Sigmoid colon (tissue), 7 donors: ENCODE data around the gene DRD2. TPM values are rescaled to one million over a fixed set of nuclear protein-coding genes. Genes with fewer than 3 reads are reported as not detected.

Source experiments
- DNase-seq: peaks from one replicate; pipeline ENCODE4 v3.0.0-alpha.2; 2019
- H3K27ac ChIP-seq, 4 donors: fragments of 200-600 bp; sonication (generic); one replicate each; pipeline ENCODE4 v1.5.1; 2016 to 2019; ENCODE audit warnings: mild to moderate bottlenecking in 1 of 4
- H3K27me3 ChIP-seq, 3 donors: fragments of 200-600 bp; sonication (generic); one replicate each; pipeline ENCODE4 v1.5.1; 2019; ENCODE audit warnings: mild to moderate bottlenecking in 1 of 3
- H3K36me3 ChIP-seq, 4 donors: fragments of 200-600 bp; sonication (generic); one replicate each; pipeline ENCODE4 v1.5.1; 2016 to 2019
- H3K4me1 ChIP-seq, 4 donors: fragments of 200-600 bp; sonication (generic); one replicate each; pipeline ENCODE4 v1.5.1; 2017 to 2019
- H3K4me3 ChIP-seq, 4 donors: fragments of 200-600 bp; sonication (generic); one replicate each; pipeline ENCODE4 v1.5.1; 2017 to 2019; ENCODE audit warnings: mild to moderate bottlenecking in 2 of 4, moderate library complexity in 1 of 4
- H3K9me3 ChIP-seq, 4 donors: fragments of 200-600 bp in 3 of 4; sonication (generic) in 3 of 4; one replicate each; pipeline versions ENCODE4 v1.5.1 to v1.6.1; 2013 to 2019
- EP300 ChIP-seq, 4 donors: sonication (generic); formaldehyde crosslinking; IDR thresholded peaks; one replicate each; pipeline ENCODE4 v1.6.1; 2017; ENCODE audit warnings: antibody characterized with exemption in 4 of 4
- POLR2A ChIP-seq, 2 donors: fragments of 450-650 bp; IDR thresholded peaks; one replicate each; pipeline ENCODE4 v1.6.1; 2016; ENCODE audit warnings: antibody characterized with exemption in 2 of 2, mild to moderate bottlenecking in 2 of 2, moderate library complexity in 2 of 2
- POLR2AphosphoS5 ChIP-seq, 4 donors: sonication (generic); formaldehyde crosslinking; IDR thresholded peaks; one replicate each; pipeline ENCODE4 v1.6.1; 2017; ENCODE audit warnings: antibody characterized with exemption in 4 of 4
- WGBS, 2 donors: extraction: QIAGEN DNeasy Blood & Tissue Kit; methylation state at CpG; one replicate each; pipeline ENCODE4 v1.1.7; 2013; 5-methylcytosine and 5-hydroxymethylcytosine counted together
- intact Hi-C: fragments of 100-400 bp; cut with DNase I; formaldehyde crosslinking; loops from one replicate; pipeline ENCODE4 v1.15.1; 2023
- polyA plus RNA-seq, 3 donors: library from polyadenylated mRNA; stranded (reverse); fragments of 200-250 nt; gene quantifications; one replicate each; pipeline ENCODE4 v1.2.3, GENCODE V29; 2013
- small RNA-seq, 3 donors: library from RNA; depleted of rRNA; stranded (forward); fragments of <200 nt; gene quantifications; one replicate each; pipeline ENCODE3, GENCODE V24; 2016
- total RNA-seq, 4 donors: library from RNA; depleted of rRNA; stranded (reverse); fragments of >200 nt; gene quantifications; one replicate each; pipeline ENCODE4 v1.1.0, GENCODE V29; 2016
- TF ChIP-seq, protein P1 (sequence below), 4 experiments: fragments of 450-650 bp in 3 of 4; fragments of 200-600 bp in 1 of 4; IDR thresholded peaks; one replicate each; pipeline ENCODE4 v1.5.1; 2016 to 2019; ENCODE audit warnings: antibody characterized with exemption in 4 of 4, mild to moderate bottlenecking in 3 of 4, moderate library complexity in 2 of 4
- donor health status: healthy with polysubstance abuse.
- donor health status: Bipolar disorder and iron deficiency.
- donor health status: healthy.

Gene DRD2
- total and polyA plus RNA-seq, 7 donors = 0.19 to 1.2 (median 0.66) TPM; not detected in 2

DNA sequence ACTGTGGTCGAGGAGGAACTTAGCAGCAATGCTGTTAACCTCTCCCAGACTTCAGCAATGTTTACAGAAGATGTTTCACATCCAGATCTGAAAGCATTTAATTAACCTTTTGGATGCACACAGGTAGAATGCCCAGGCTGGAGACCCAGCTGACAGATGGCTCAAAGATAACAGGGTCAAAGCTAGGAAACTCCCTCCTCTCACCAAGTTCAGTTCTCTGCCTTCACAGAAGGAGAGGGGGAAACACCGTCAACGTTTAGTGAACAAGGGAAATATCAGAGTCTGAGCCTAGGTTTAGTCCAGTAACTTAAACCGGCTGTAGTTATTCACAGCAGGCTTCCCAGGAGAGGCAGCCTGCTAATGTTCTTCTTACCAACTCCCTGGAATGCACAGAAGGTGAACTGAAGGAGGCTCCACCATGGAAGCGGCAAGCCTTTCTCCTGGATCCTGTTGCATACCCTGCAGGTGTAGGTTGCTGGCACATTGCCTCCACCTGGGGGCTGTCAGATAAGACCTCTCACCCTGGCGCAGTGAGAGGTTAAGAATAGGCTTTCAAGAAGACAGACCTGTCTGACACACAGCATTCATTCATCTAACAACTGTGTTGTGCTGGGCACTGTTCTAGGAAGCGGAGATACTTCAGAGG is 111.1 kb downstream of the DRD2 start:
- DNase-seq = no peak
- intact Hi-C loops = no loop called here
- TF ChIP-seq POLR2A (IDR thresholded peaks at IDR 0.05) = no peak
- TF ChIP-seq EP300 (IDR thresholded peaks at IDR 0.05) = no peak
- TF ChIP-seq, protein P1, sequence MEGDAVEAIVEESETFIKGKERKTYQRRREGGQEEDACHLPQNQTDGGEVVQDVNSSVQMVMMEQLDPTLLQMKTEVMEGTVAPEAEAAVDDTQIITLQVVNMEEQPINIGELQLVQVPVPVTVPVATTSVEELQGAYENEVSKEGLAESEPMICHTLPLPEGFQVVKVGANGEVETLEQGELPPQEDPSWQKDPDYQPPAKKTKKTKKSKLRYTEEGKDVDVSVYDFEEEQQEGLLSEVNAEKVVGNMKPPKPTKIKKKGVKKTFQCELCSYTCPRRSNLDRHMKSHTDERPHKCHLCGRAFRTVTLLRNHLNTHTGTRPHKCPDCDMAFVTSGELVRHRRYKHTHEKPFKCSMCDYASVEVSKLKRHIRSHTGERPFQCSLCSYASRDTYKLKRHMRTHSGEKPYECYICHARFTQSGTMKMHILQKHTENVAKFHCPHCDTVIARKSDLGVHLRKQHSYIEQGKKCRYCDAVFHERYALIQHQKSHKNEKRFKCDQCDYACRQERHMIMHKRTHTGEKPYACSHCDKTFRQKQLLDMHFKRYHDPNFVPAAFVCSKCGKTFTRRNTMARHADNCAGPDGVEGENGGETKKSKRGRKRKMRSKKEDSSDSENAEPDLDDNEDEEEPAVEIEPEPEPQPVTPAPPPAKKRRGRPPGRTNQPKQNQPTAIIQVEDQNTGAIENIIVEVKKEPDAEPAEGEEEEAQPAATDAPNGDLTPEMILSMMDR (IDR thresholded peaks at IDR 0.05) = no peak
- no peak for TF ChIP-seq POLR2AphosphoS5 (IDR thresholded peaks at IDR 0.05)
- H3K9me3 ChIP-seq = no peaks in the 10 kb centered on the region
- H3K4me3 ChIP-seq = no peak overlapping the region
- H3K27me3 ChIP-seq = no peaks in the 10 kb centered on the region
- no peaks in the 10 kb centered on the region for H3K4me1 ChIP-seq
- H3K27ac ChIP-seq = no peak overlapping the region
- H3K36me3 ChIP-seq = peaks cover 5 to 95% (median 21%) of the 10 kb centered on the region in 4 donors
- WGBS, 2 donors = 76 to 90% methylated on average over 7 of the region's 7 CpGs

DNA sequence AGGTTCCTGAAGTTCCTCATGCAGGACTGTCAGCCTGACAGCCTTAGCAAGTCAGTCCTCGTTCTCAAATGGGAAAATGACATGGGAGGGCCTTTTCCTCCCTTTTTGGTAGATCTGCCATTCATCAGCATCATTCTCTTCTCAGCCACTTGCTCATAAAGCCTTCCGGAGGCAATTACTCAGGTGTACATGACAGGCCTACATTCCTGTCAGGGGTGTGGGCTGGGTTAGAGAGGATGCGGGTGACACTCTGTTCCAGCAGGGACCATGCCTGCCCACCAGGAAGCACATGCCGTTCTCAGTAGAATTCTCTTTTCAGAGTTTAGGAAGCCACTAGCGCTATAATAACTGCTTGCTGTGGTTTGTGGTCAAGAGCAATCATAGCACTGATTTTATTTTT is 111.8 kb downstream of the DRD2 start:
- Histone ChIP-seq H3K27me3 (no peaks in the 10 kb centered on the region), H3K36me3 (peaks cover 10 to 95% (median 25%) of the 10 kb centered on the region in 4 donors)
- no peak for TF ChIP-seq POLR2A (IDR thresholded peaks at IDR 0.05)
- TF ChIP-seq EP300 (IDR thresholded peaks at IDR 0.05) = no peak
- TF ChIP-seq, protein P1 (IDR thresholded peaks at IDR 0.05) = no peak
- TF ChIP-seq POLR2AphosphoS5 (IDR thresholded peaks at IDR 0.05) = no peak

More for the DNA sequence above, 111.8 kb downstream of the DRD2 start:
- intact Hi-C loops = no loop called here
- no peaks in the 10 kb centered on the region for H3K9me3 ChIP-seq
- H3K4me3 ChIP-seq = no peak overlapping the region
- no peak overlapping the region for H3K27ac ChIP-seq
- no peak for DNase-seq
- 59 to 81% methylated on average over 5 of the region's 5 CpGs for WGBS, 2 donors
- H3K4me1 ChIP-seq = no peaks in the 10 kb centered on the region

Small RNA genes within 50 kb of the gene (small RNA-seq; reads per million reads assigned to genes)
- gene MIR4301 = 0 reads per million in 3 donors

Other genes starting within 250 kb of the DRD2 start
- 10 to 100 TPM in 3 of 4 donors, 1 to 10 TPM in 1; 8.6 to 22.4 (median 14.9) TPM for gene TTC12, start 160.8 kb downstream of the DRD2 start, total RNA-seq
- gene TTC12, start 160.8 kb downstream of the DRD2 start, polyA plus RNA-seq = 1 to 10 TPM; 3.6 to 8.9 (median 5.1) TPM
- gene ANKK1, start 87.6 kb downstream of the DRD2 start, total RNA-seq = under 1 TPM in 1 of 4 donors, not detected in 3; 0.54 TPM
- gene ANKK1, start 87.6 kb downstream of the DRD2 start, polyA plus RNA-seq = under 1 TPM in 1 of 3 donors, not detected in 2; 0.45 TPM
- 1 to 10 TPM in 1 of 4 donors, under 1 TPM in 3; 0.36 to 1.4 (median 0.60) TPM for gene TMPRSS5, start 230.9 kb upstream of the DRD2 start, total RNA-seq
- under 1 TPM in 1 of 3 donors, not detected in 2; 0.28 TPM for gene TMPRSS5, start 230.9 kb upstream of the DRD2 start, polyA plus RNA-seq